Gastroesophageal sphincter (tissue), 4 donors: ENCODE data around the gene PLCB1. TPM values are rescaled to one million over a fixed set of nuclear protein-coding genes. Genes with fewer than 3 reads are reported as not detected.

ENCODE experiments used
- ATAC-seq: fragments of 150-250 bp; one replicate; pipeline ENCODE4 v1.9.1; 2016; ENCODE audit warnings: mild to moderate bottlenecking, moderate library complexity
- H3K27ac ChIP-seq, 4 donors: fragments of 200-600 bp; sonication (generic) in 3 of 4; 1 replicate in 3 of 4; 2 replicates in 1 of 4; pipeline ENCODE4 v1.5.1; 2016 to 2019
- H3K27me3 ChIP-seq: fragments of 200-600 bp; sonication (generic); one replicate; pipeline ENCODE4 v1.5.1; 2019
- H3K36me3 ChIP-seq, 2 donors: fragments of 200-600 bp; sonication (generic); one replicate each; pipeline ENCODE4 v1.5.1; 2019; ENCODE audit warnings: control low read depth in 1 of 2
- H3K4me1 ChIP-seq, 3 donors: fragments of 200-600 bp; sonication (generic); 1 replicate in 2 of 3; 2 replicates in 1 of 3; pipeline ENCODE4 v1.5.1; 2016 to 2019; ENCODE audit warnings: control low read depth in 2 of 3
- H3K4me3 ChIP-seq, 2 donors: fragments of 200-600 bp; sonication (generic); one replicate each; pipeline ENCODE4 v1.5.1; 2019; ENCODE audit warnings: mild to moderate bottlenecking in 1 of 2, moderate library complexity in 1 of 2
- H3K9me3 ChIP-seq, 3 donors: fragments of 200-600 bp; sonication (generic); one replicate each; pipeline ENCODE4 v1.5.1; 2017 to 2019; ENCODE audit warnings: control low read depth in 2 of 3
- CTCF ChIP-seq, 4 experiments: fragments of 200-600 bp in 2 of 4; fragments of 450-650 bp in 2 of 4; sonication (generic) in 1 of 4; IDR thresholded peaks; one replicate each; pipeline ENCODE4 v1.5.1; 2017 to 2019; ENCODE audit warnings: antibody characterized with exemption in 4 of 4, mild to moderate bottlenecking in 2 of 4, moderate library complexity in 2 of 4
- EP300 ChIP-seq: sonication (generic); formaldehyde crosslinking; IDR thresholded peaks from one replicate; pipeline ENCODE4 v1.6.1; 2017; ENCODE audit warnings: antibody characterized with exemption, mild to moderate bottlenecking
- POLR2A ChIP-seq, 2 donors: fragments of 450-650 bp; IDR thresholded peaks; one replicate each; pipeline ENCODE4 v1.6.1; 2017; ENCODE audit warnings: antibody characterized with exemption in 2 of 2, mild to moderate bottlenecking in 2 of 2, moderate library complexity in 1 of 2
- POLR2AphosphoS5 ChIP-seq: sonication (generic); formaldehyde crosslinking; IDR thresholded peaks from one replicate; pipeline ENCODE4 v1.6.1; 2017; ENCODE audit warnings: antibody characterized with exemption
- WGBS, 2 donors: methylation state at CpG; one replicate each; pipeline ENCODE4 v1.1.5; 2018; ENCODE audit warnings: low coverage in 1 of 2; 5-methylcytosine and 5-hydroxymethylcytosine counted together
- small RNA-seq, 4 donors: library from RNA; depleted of rRNA; stranded (forward); fragments of <200 nt; gene quantifications; one replicate each; pipeline ENCODE3, GENCODE V24; 2016
- total RNA-seq, 4 donors: library from RNA; depleted of rRNA; stranded (reverse); fragments of >200 nt; gene quantifications; one replicate each; pipeline ENCODE4 v1.1.0, GENCODE V29; 2016

PLCB1 gene
- total RNA-seq, 4 donors from 2014 or later, result 60.8 to 104 (median 69.0) TPM

DNA sequence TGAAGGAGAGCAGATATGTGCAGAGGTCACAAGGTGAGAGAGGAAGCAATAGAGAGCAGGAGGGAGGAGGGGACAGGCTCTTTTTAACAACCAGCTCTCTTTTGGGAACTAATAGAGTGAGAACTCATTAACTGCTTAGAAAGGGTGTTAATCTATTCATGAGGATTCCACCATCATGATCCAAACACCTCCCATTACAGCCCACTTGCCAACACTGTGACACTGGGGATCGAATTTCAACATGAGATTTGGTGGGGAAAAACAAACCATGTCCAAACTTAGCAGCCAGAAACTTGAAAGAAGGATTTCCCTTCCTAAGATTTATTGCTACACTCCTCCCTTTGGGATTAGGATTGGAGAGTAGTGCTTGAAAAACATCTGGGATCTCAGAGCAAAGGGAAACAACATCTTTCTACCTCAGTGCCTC lies 801.3 kb downstream of the PLCB1 start:
- TF ChIP-seq POLR2AphosphoS5 (peak; percentile 60), POLR2A (IDR thresholded peaks at IDR 0.05) (no peak)
- ATAC-seq, result peak; percentile 76
- no peaks in the 10 kb centered on the region for H3K9me3 ChIP-seq
- 13 to 29% methylated on average over 1 of the region's 1 CpG for WGBS, 2 donors
- peak overlapping the region in 3 of 4 donors; percentile 30 to 64 (median 52) for H3K27ac ChIP-seq
- no peak overlapping the region for H3K4me3 ChIP-seq
- H3K27me3 ChIP-seq, result no peaks in the 10 kb centered on the region
- H3K4me1 ChIP-seq, result peaks cover 0 to 15% (median 0%) of the 10 kb centered on the region in 3 donors
- H3K36me3 ChIP-seq, result no peaks in the 10 kb centered on the region

GRCh38 chr20:8934362-8934761 lies 802.3 kb downstream of the PLCB1 start:
- no peak for ATAC-seq
- peak overlapping the region in 1 of 4 donors; percentile 14 for H3K27ac ChIP-seq

More at GRCh38 chr20:8934362-8934761, 802.3 kb downstream of the PLCB1 start:
- Histone ChIP-seq H3K27me3 (no peaks in the 10 kb centered on the region), H3K4me1 (peaks cover 0 to 15% (median 0%) of the 10 kb centered on the region in 3 donors), H3K36me3 (no peaks in the 10 kb centered on the region), H3K4me3 (no peak overlapping the region), H3K9me3 (no peaks in the 10 kb centered on the region)
- TF ChIP-seq POLR2A (IDR thresholded peaks at IDR 0.05) (no peak), POLR2AphosphoS5 (no peak), EP300 (no peak), CTCF (IDR thresholded peaks at IDR 0.05) (no peak)
- 75 to 83% methylated on average over 4 of the region's 4 CpGs for WGBS, 2 donors

Small RNA genes within 50 kb of the gene (small RNA-seq; reads per million reads assigned to genes)
- gene AL445567.1 (0 reads per million in 4 donors), gene RNU105B (0 reads per million in 4 donors)

Other genes with a start within 250 kb of the PLCB1 start
- gene HAO1, start 191.8 kb upstream of the PLCB1 start, total RNA-seq, result not detected
- gene TMX4, start 112.5 kb upstream of the PLCB1 start, total RNA-seq, result 10 to 100 TPM; 44.7 to 76.1 (median 61.2) TPM